A549 (cell line): Measurements from ENCODE around the gene HSP90B1.

Experiments used
- BHLHE40 ChIP-seq: IDR thresholded peaks from 2 replicates; pipeline ENCODE4 v1.6.1; 2012; ENCODE audit warnings: low read depth, low read length, inconsistent platforms
- EP300 ChIP-seq, 2 experiments: fragments of >200 bp; sonication (Bioruptor Twin); formaldehyde crosslinking; IDR thresholded peaks; 2 replicates in 1 of 2; 3 replicates in 1 of 2; pipeline ENCODE4 v1.6.1; 2016 to 2017
- ESRRA ChIP-seq: fragments of 150-350 bp; IDR thresholded peaks from 2 replicates; pipeline ENCODE4 v1.6.1; 2014; ENCODE audit warnings: mild to moderate bottlenecking, low read length, borderline replicate concordance
- RARB ChIP-seq: fragments of 250-450 bp; sonication (Bioruptor Pico); IDR thresholded peaks from 2 replicates; pipeline ENCODE4 v1.8.0; 2021; ENCODE audit warnings: mild to moderate bottlenecking, moderate library complexity
- ZNF302 ChIP-seq: fragments of 250-450 bp; sonication (Bioruptor Pico); IDR thresholded peaks from 2 replicates; pipeline ENCODE4 v1.9.0; 2021; ENCODE audit warnings: inconsistent platforms, mild to moderate bottlenecking, moderate library complexity
- ZSCAN20 ChIP-seq: fragments of 250-450 bp; sonication (Bioruptor Pico); IDR thresholded peaks from 2 replicates; pipeline ENCODE4 v1.8.0; 2022; ENCODE audit warnings: mild to moderate bottlenecking, moderate library complexity
- TF ChIP-seq, protein P1 (sequence below): fragments of >200 bp; sonication (Bioruptor Twin); formaldehyde crosslinking; IDR thresholded peaks from 3 replicates; pipeline ENCODE4 v1.5.1; 2016
- TF ChIP-seq, protein P2 (sequence below): fragments of 200-600 bp; sonication (generic); IDR thresholded peaks from 2 replicates; pipeline ENCODE4 v1.6.1; 2016; ENCODE audit warnings: antibody characterized with exemption, mild to moderate bottlenecking, moderate library complexity
- TF ChIP-seq, protein P3 (sequence below): fragments of 250-450 bp; sonication (Bioruptor Pico); IDR thresholded peaks from 2 replicates; pipeline ENCODE4 v1.5.0; 2021; ENCODE audit warnings: mild to moderate bottlenecking, moderate library complexity, borderline replicate concordance

DNA sequence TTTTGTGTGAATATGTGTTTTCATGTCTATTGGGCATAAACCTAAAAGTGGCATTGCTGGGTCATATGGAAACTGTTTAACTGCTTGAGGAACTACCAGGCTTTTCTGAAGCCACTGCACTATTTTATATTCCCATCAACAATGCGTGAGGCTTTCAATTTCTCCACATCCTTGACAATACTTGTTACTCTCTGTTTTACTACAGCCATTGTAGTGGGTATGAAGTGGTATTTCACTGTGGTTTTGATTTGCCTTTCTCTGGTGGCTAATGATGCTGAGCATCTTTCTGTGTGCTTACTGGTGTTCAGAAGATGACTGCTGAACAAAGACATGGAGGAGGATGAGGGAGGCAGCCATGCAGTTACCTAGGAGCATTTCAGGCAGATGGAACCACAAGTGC, 22.3 kb downstream of the HSP90B1 start:
- TF ChIP-seq, protein P1, sequence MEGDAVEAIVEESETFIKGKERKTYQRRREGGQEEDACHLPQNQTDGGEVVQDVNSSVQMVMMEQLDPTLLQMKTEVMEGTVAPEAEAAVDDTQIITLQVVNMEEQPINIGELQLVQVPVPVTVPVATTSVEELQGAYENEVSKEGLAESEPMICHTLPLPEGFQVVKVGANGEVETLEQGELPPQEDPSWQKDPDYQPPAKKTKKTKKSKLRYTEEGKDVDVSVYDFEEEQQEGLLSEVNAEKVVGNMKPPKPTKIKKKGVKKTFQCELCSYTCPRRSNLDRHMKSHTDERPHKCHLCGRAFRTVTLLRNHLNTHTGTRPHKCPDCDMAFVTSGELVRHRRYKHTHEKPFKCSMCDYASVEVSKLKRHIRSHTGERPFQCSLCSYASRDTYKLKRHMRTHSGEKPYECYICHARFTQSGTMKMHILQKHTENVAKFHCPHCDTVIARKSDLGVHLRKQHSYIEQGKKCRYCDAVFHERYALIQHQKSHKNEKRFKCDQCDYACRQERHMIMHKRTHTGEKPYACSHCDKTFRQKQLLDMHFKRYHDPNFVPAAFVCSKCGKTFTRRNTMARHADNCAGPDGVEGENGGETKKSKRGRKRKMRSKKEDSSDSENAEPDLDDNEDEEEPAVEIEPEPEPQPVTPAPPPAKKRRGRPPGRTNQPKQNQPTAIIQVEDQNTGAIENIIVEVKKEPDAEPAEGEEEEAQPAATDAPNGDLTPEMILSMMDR = no peak
- no peak for TF ChIP-seq EP300 (IDR thresholded peaks at IDR 0.05)
- no peak for TF ChIP-seq ZSCAN20 (CRISPR knock-in tag)
- no peak for TF ChIP-seq ZNF302 (CRISPR knock-in tag)
- no peak for TF ChIP-seq ESRRA
- TF ChIP-seq BHLHE40 = no peak
- TF ChIP-seq, protein P2, sequence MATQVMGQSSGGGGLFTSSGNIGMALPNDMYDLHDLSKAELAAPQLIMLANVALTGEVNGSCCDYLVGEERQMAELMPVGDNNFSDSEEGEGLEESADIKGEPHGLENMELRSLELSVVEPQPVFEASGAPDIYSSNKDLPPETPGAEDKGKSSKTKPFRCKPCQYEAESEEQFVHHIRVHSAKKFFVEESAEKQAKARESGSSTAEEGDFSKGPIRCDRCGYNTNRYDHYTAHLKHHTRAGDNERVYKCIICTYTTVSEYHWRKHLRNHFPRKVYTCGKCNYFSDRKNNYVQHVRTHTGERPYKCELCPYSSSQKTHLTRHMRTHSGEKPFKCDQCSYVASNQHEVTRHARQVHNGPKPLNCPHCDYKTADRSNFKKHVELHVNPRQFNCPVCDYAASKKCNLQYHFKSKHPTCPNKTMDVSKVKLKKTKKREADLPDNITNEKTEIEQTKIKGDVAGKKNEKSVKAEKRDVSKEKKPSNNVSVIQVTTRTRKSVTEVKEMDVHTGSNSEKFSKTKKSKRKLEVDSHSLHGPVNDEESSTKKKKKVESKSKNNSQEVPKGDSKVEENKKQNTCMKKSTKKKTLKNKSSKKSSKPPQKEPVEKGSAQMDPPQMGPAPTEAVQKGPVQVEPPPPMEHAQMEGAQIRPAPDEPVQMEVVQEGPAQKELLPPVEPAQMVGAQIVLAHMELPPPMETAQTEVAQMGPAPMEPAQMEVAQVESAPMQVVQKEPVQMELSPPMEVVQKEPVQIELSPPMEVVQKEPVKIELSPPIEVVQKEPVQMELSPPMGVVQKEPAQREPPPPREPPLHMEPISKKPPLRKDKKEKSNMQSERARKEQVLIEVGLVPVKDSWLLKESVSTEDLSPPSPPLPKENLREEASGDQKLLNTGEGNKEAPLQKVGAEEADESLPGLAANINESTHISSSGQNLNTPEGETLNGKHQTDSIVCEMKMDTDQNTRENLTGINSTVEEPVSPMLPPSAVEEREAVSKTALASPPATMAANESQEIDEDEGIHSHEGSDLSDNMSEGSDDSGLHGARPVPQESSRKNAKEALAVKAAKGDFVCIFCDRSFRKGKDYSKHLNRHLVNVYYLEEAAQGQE = no peak
- TF ChIP-seq, protein P3, sequence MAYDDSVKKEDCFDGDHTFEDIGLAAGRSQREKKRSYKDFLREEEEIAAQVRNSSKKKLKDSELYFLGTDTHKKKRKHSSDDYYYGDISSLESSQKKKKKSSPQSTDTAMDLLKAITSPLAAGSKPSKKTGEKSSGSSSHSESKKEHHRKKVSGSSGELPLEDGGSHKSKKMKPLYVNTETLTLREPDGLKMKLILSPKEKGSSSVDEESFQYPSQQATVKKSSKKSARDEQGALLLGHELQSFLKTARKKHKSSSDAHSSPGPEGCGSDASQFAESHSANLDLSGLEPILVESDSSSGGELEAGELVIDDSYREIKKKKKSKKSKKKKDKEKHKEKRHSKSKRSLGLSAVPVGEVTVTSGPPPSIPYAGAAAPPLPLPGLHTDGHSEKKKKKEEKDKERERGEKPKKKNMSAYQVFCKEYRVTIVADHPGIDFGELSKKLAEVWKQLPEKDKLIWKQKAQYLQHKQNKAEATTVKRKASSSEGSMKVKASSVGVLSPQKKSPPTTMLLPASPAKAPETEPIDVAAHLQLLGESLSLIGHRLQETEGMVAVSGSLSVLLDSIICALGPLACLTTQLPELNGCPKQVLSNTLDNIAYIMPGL (CRISPR knock-in tag) = no peak
- TF ChIP-seq RARB = no peak
